ENCODE measurements around the gene STK38L.

GRCh38 chr12:27361372-27361771, 117.3 kb downstream of the STK38L start:
- no peak for TF ChIP-seq SMC3 (IDR thresholded peaks at IDR 0.05; ENCODE audit: low read depth, low read length)
- no peak for TF ChIP-seq FOXM1 (IDR thresholded peaks at IDR 0.05; ENCODE audit: low read depth)
- TF ChIP-seq EP300 (IDR thresholded peaks at IDR 0.05; ENCODE audit: borderline replicate concordance in 1 of 2, low read depth in 1 of 2, low read length in 1 of 2): no peak
- no peak for TF ChIP-seq POLR2AphosphoS5 (IDR thresholded peaks at IDR 0.05; ENCODE audit: low read depth, low read length)
- no peak for TF ChIP-seq CTCF (IDR thresholded peaks at IDR 0.05)
